IPS-NIHi7 (cell line): ENCODE data around the gene TMEM209.

Source experiments
- DNase-seq: peaks from one replicate; pipeline ENCODE4 v3.0.0; 2012; ENCODE audit warnings: mixed read lengths; ENCODE audit errors: extremely low spot score

Gene TMEM209

DNA sequence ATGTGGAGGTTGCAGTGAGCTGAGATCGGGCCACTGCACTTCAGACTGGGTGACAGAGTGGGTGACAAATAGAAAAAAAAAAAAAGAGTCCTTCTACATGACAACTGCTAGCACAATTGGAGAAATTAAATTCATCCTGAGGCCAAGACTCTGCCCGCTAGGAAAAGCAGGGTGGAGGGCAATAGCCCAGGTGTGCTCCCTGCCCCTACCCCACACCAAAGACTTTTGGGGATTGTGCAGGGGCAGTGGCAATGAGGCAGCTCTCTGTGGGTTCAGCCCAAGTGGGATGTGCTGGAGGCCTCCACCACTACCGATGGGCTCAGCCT lies 61.3 kb downstream of the TMEM209 start:
- DNase-seq, result no peak

DNA sequence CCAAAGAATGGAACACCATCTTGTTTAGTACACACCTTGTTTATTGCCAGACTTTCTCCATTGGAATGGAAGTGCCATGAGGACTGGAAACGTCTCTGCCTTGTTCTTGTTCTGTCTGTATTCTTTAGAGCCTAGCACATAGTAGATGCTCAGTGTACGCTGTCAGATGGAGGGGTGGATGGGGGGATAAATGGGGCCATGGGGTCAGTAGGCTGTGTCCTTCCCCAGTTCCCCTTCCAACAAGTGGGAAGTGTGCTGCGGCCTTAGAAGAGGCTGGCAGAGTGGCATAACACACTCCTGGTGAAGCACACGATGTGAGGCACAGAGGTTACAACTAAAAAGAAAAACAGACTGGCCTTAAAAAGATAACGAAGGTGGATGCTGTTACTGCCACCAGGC lies 61.9 kb downstream of the TMEM209 start:
- no peak for DNase-seq

DNA sequence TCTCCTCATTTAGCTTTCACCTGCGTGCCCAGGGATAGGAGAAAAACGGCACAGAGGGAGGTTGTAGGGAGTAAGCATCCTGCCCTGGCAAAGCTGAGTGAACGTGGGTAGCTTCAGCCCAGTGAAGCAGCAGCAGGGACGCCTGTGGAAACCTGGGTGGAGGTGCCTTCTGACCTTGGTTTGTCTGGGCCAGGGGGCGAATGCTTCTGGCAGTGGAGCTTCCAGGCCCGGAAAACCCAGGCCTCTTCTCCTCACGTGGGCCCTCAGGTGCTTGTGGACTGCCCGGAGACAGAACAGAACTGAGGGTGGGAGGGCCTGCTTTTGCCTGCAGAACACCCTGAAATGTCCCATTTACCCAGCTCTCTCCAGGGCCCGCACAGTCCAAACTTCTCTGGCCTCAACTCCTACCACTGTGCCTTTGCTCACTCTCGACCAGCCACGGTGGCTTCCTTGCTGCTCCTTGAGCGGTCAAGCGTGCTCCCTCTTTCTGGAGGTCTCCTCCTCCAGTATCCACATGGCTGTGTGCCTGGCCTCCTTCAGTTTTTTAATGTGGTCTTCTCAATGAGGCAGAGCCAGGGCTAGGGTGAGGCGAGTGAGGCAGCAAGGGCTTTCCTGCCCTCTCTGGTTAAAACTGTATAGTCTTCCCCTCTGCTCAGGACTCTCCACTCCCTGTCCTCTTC lies 62.4 kb downstream of the TMEM209 start:
- no peak for DNase-seq

DNA sequence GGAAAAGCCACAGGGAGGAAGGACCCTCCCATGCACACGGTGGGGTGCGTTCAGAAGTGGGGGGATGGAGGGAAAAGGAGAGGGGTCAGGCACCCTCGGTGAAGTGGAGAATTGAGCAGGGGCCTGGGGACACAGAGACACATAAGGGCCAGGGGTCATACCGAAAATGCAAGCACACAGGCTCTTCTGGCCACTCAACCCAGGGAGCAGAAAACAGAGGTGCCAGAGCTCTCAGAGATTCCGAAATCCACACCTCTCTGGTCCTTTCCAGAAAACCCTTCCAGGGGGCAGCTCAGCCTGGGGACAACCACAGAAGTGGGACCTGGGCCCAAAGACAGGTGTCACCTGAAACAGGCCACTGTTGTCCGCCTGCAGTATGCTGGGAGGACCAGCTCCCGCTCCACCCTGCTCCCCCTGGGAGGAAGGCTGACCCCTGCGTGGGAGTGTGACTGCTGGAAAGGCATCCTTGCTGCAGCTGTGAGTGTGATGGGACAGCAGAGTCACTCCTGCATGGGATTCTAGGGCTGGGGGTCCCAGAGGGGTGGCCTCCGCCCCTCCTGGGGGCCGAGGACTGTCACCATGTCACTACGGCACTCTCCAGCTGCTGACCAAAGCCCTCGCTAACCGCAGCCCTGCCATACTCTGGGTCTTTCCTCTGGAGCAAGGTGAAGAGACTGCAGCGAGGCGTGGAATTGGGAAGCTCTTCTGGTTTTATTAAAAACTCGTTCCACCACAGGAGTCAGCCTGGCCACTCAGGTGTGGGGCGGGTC lies 63.1 kb downstream of the TMEM209 start:
- no peak for DNase-seq

DNA sequence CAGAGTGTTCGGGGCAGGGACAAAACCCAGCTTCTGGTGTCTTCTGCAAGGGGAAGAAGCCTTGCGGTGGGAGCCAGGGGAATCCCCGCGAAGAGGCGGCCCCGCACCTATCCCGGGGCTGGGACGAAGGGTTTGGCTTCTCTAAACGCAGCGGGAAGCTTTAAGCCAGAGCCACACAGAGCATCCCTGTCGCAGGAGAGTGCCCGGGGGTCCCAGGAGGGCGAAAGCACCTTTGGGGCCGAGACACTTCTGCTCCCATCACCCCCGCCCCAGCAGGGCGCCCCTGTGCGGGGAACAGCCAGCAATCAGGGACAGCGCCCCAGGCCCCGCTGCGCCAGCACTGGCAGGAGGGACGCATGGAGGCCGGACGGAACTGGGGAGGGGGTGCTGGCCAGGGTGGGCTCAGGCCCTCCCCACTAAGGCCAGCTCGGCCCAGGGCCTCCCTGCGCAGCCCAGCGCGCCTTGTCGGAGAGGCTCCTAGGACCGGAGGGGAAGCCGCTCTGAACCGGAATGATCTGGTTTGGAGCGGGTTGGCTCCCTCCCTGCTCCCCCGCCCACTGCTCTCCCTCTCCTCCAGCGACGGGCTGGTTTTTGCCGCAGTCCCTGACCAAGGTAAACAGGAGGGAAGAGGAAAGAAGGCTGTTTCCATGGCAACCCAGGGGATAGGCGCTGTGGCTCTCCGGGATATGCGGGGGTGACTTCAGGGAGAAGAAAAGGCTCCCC lies 63.9 kb downstream of the TMEM209 start:
- DNase-seq, result peak; percentile 93

DNA sequence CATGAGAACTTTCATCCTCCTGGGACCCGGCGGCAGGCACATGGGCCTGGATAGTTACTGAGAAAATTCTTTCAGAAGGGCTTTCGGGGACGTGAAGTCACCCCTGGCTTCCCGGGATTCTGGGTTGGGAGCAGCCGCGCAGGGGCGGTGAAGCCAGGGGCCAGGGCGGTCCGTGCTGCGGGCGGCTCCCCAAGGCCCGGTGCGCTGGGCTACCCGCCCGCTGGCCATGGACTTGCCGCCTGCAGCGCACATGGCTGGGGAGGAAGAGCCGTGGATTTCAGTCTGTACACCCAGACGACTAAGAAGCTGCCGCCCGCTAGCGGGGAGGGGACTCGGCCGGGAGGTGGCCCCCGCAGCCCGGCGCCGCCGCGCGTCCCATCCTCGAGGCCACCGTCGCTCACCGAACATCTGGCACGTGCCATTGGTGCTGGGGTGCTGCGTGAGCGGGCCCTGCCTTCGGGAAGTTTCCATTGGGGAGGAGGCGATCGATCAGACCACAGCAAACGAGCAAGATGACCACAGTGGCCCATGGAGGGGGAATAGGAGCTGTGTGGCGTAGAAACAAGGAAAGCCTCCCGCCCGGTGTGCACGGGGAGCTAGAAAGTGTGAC lies 64.5 kb downstream of the TMEM209 start:
- no peak for DNase-seq

DNA sequence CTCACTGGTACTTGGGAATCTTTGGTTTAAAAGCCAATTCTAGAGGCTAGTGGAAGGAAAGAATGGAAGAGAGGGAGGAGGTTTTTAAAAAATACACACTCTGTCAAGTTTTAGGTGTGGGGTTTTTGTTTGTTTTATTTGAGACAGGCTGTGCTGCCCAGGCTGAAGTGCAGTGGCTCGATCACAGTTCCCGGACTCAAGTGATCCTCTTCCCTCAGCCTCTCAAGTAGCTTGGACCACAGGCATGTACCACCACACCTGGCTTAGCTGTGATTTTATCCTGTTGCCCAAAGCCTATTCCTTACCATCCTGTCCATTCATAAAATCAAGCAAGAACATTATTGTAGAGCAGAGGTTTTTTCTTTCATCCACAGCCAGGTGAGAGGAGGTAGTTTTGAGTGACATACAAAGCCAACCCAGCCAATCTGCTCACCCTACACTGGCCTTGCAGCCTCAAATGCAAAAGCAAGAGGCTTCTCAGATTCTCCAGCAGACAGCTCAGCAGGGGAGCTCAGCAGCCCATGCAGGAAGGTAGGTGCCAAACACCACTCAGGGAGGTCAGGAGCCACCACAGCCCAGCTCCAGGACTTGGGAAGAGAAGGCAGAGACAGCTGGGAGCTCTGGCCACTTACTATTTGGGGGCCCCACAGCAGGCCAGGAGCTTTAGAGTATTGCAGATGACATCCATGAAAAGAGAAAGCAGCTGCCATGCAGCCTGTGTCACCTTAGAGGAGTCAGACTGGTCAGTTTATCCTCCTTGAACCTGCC lies 65.8 kb downstream of the TMEM209 start:
- no peak for DNase-seq

DNA sequence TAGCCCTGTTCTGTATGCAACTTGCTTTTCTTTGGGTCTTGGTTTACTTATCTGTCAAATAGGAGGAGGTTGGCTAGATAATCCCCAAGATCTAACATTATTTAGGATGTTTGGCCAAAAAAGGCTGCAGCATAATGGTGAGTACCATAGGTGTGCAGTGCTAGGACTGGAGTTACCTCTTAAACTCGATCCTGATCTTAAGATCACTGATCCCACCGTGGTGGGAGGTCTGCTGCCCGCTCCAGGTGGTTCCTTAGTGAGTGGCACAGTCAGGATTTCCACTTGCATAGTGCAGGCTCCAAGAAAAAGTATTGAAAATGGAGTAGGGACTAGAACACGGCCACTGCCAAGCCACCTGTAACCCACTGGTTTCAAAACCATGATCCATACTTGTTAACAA lies 68.0 kb downstream of the TMEM209 start:
- no peak for DNase-seq

DNA sequence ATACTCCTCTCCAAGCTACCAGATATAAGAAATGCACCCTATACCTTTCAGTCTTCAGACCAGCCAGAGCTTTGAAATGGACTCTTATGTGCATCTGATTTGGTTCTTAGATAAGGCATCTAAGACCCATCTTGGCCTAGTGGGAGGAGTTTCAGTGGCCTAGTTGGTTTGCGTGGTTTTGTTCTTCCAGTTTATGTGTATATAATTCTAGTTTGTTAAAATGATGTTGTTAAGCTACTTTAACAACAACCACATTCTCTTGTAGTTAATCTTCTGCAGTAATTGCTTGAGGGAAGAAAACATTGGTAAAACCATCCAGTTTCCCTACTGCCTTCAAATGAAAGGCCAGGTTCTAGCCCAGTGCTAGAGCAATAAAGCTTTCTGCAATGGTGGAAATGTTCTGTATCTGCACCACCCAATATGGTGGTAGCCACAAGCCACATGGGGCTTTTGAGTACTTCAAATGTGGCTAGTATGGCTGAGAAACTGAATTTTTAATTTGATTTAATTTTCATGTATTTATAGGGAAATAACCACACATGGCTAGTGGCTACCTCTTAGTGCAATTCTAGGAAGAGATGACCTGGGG lies 68.5 kb downstream of the TMEM209 start:
- DNase-seq, result no peak

DNA sequence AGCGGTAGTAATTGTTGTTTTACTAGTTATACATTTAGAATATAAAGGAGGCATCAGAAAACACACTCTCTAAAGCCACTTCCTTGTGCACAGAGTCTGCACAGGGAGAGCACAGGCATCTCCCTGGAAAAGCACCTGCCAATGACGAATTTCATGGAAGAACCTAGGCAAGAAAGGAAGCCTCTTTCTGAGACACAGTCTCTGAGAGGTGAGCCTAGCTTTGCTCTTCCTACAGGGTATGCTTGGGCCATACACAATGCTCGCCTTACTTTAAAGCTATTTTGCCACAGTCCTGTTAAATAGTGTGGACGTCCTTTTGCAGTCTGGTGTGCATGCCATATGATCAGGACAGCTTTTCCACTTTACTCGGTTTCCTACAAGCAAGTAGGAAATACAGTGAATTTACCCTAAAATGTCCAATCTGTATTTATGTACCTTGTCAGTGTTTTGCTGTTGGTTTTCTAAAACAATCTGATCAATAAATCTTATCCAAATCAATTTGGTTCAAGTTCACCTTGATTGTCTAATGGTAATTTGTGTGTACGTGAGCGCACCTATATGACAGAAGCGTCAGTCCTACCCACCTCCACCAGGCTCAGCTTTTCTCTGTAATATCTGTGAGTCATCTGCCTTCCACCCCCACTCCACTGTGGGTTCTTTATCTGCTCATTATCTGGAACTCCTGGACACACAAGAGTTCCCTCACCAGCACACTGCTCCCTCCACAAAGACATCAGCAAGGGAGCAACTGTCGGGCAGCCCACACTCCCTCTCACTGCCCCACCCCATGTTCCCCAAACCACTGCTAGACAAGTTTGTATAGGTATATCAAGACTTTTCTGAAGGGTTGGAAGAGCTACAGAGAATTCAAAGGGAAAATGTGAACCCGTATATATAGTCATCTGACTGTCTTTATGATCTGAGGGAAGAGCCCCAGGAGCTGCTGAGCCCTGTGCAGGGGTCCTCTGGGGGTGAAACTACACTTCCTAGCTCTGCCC lies 69.7 kb downstream of the TMEM209 start:
- no peak for DNase-seq

DNA sequence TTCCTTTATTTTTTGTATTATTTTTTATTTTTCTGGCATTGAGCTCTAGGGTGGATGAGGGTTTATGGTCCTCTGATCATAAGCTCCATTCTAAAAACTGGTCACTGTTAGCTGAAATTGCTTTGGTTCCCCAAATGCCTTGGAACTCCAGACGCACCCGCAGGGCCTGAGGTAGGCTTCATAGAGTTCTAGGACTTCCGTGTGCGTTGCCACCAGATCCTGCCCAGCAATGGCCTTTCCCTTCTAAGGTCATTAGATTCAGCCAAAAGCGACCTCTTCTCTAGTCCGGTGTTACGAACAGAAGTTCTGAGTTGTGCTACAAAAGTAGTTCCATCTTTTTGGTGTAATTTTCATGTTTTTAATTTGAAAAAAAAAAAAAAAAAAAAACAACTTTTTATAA lies 70.5 kb downstream of the TMEM209 start:
- no peak for DNase-seq

DNA sequence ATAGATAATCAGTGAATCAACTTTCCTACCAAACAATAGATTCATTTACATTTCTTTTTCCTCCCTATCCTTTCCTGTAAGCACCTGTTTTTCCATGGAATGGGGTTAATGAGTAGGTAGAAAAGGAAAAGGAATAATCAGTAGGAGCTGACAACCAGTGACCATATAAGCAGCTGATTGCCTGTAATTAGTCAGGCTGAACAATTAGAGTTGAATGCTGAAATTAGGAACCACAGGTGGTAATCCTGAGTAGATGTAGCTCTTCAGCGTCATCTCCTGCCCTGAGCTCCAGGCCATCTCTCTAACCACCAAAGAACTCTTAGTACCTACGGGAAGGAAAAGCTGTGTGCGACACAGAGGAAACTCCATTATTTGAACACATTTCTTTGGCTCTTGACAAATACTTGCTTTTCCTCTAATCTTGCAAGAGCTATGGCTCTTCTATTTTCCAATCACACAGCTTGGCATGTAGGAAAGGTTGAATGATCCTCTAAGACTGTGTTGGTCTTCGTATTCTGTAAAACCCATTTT lies 71.0 kb downstream of the TMEM209 start:
- no peak for DNase-seq

DNA sequence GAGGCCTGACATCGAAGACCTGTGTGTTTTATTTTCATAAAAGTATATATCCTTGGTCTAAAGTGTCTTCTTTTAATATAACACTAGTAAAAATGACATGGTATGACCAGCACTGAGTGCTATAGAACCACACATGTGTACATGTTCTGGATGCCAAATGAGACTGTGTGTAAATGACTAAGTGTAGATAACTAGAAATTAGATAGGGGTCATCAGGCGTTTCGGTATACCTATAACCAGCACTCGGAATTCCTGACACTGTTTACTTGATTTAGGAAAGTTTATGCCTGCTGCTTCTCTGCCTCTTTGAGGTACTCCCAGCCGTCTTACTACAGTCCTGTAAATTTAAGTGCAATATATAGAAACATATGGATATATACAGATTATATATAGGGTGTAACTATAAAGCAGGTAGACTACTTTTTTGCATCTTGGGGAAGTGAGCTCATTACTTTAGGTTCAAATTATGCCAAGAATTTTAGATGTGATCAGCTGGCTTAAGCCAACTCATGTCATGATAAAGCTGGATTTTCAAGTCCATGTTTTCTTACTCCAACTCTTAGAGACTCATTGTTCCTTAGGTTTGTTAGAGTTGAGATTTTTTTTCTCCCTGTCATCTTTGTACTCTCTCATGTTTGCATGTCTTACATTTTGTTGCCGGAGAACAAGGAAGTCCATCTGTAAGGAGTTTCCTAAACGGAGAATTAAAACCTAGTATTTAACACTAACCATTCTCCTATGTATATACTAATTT lies 72.0 kb downstream of the TMEM209 start:
- DNase-seq, result no peak

DNA sequence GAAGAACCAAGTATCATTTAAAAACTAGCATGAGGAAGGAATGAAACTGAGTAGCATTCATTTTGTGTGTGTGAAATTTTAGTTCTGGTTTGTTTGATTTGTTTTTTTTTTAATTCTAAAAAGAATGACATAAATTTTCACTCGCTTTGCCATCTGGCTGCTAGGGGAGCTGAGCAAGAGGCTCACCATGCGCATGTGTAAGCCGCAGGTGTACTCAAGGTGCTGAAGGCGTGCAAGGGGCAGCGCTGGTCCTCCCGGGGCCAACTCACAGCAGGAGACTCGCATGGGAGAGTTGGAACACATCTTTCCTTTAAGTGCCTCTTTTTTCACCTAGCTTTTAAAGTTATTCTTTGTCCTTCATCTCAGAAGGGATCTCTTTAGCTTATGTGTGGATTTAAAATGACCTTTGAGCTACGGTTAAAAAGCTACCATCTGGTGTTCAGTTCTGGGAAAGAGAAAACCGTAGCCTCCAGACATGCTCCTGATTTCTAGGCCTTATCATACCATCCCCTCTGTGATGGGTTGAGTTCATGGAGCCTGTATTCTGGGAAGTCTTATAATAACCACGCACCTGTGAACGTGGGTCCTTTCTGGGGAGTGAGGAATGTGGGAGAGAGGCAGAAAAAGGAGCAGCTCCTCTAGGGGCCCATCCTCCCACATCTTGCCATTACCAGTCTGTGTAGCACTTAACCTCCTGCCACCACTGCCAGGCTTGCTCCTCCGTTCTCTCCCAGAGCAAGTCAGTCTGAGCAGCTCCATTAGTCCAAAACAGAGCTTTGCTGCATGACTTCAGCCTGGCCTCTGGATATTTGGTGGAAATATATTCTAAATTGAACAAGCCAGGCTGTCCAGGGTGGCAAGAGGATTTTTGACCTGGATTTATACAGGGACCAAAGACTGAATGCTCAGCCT lies 73.0 kb downstream of the TMEM209 start:
- no peak for DNase-seq

DNA sequence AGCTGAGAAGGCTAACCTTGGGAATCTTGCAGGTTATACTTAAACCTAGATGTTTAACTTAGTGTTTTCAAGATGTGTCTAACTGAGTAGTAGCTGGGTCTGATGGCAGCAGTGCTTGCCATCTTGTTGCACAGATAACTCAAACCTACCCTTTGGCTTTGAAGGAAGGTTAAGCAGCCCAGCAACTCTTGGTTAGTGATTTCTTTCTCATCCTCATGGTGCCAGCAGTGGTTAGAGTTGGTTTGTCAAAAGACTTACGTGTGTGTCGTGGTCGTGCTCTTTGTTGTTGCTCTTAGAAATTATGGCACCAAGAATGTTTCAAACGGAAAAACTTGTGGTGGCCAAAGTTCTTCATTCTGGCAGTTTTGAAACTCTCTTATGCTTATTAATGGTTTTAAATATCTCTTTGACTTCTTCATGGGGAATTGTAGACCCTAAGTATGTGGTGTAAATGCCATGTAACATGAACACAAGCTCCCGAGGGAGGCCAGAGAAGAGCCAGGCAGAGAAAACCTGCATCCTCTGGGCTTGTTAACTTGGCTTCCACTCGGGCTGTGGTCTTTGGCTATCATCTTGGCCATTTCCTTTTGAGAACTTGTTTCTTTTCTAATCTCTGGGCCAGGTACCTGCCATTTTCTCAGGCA lies 73.9 kb downstream of the TMEM209 start:
- no peak for DNase-seq

DNA sequence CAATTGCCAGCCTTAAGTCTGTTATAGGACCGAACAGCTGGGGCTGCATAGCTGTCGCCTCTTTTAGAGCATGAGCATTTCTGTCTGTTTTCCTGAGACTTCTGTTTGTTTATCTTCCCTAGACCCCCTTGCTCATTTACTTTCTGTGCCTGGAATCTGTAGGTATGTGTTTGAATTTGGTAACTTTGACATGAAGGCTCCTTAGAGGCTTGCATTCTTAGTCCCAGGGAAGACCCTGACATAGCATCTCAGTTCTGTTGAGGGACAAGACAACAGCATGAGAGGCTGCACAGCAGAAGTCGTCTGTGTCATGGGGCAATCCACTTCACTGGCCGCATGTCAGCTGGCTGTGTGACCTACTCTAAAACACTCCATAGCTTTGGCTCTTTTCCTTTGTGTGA lies 76.2 kb downstream of the TMEM209 start:
- no peak for DNase-seq

DNA sequence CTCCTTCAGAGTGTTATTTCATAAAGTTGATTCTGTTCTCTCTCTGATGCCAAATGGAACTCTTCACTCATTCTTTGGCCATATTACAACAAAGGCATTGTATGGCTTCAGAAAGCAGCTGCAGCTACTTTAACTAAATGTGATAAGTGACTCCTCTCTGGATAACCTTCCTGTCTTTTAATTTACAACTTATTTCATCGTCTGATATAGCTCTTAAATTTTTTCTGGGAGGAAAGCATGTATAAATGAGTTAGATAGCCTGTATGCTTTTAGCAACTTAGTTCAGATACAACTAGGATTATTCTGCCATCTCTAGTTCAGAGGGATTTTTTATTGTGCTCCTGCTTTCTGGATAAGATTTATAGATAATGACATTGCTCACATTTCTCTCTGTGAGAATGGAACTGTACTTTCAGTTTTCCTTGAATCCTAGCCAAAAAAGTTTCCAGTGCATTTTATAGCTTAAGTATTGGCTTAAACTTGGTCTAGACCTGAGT lies 77.3 kb downstream of the TMEM209 start:
- no peak for DNase-seq
